ENCODE data around the gene DDX10. TPM values are rescaled to one million over a fixed set of nuclear protein-coding genes. Genes with fewer than 3 reads are reported as not detected.

Gene DDX10
- total RNA-seq, 1 experiment from 2014 or later, result 48.3 TPM

DNA sequence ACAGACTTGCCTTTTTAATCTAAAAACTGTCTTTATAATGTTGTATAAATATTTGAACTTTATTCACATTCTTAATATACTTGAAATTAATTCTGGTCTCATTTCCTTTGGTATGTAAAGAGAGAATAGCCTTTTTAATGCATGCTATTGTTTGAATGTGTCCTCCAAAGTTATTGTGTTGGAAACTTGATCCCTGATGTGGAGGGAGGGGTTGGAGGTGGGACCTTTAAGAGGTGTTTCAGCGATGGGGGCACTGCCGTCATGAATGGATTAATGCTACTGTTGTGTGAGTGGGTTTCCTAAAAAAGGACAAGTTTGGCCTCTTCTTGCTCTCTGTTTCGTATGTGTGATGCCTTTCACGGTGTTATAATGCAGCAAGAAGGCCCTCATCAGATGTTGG, 131.7 kb downstream of the DDX10 start:
- H4K5ac ChIP-seq (ENCODE audit: insufficient read length, low read depth, low read length), result no peak overlapping the region
- Mint-ChIP-seq H3K36me3 (ENCODE audit: insufficient read depth in 1 of 3, low read depth in 3 of 3) (peaks cover 0 to 2% (median 0%) of the 10 kb centered on the region in 3 experiments; a peak in 1 of 7 replicates), H3K9me3 (no peaks in the 10 kb centered on the region), H3K27me3 (ENCODE audit: low read depth) (no peaks in the 10 kb centered on the region), H3K4me3 (no peak overlapping the region), H3K4me1 (peaks cover 14 to 22% of the 10 kb centered on the region in 2 experiments), H3K27ac (peak overlapping the region in 2 of 3 experiments; percentile 16 to 59; a peak in 2 of 7 replicates)
- H3K79me1 ChIP-seq (ENCODE audit: insufficient read depth, low read depth, low read length, poor library complexity, severe bottlenecking), result peaks cover 4% of the 10 kb centered on the region
- H2AFZ ChIP-seq (ENCODE audit: low read length), result no peak overlapping the region
- no peak overlapping the region for H4K91ac ChIP-seq (ENCODE audit: insufficient read length, low read depth, low read length)
- H3K27ac ChIP-seq (ENCODE audit: insufficient read length, low read depth, low read length), result no peak overlapping the region
- H3K4ac ChIP-seq (ENCODE audit: low read depth, low read length), result no peak overlapping the region
- H2BK120ac ChIP-seq (ENCODE audit: low read depth, low read length, poor library complexity, severe bottlenecking), result no peak overlapping the region
- peak overlapping the region; percentile 25 for H3K4me2 ChIP-seq (ENCODE audit: insufficient read depth, insufficient read length, low read length)
- no peak overlapping the region for H2AK5ac ChIP-seq (ENCODE audit: insufficient read length, low read length)
- H3K79me2 ChIP-seq (ENCODE audit: insufficient read depth, low read length), result no peaks in the 10 kb centered on the region; the same call in 1 of the 2 replicates
- no peaks in the 10 kb centered on the region for H3K27me3 ChIP-seq (ENCODE audit: insufficient read depth, low read length)
- H4K20me1 ChIP-seq (ENCODE audit: control insufficient read depth, insufficient read depth, insufficient read length), result no peaks in the 10 kb centered on the region
- peaks cover 2% of the 10 kb centered on the region; the same call in 1 of the 2 replicates for H3K4me1 ChIP-seq (ENCODE audit: insufficient read depth, low read length)
- no peaks in the 10 kb centered on the region for H3K23me2 ChIP-seq (ENCODE audit: insufficient read length, low read depth, low read length, poor library complexity, severe bottlenecking)
- no peak overlapping the region for H3K14ac ChIP-seq (ENCODE audit: insufficient read depth, low read length)
- H2BK5ac ChIP-seq (ENCODE audit: insufficient read length, low read length), result no peak overlapping the region
- H4K8ac ChIP-seq (replicated peaks; ENCODE audit: insufficient read length, low read depth, low read length), result no peak overlapping the region
- H2BK20ac ChIP-seq (ENCODE audit: low read depth, low read length, poor library complexity, severe bottlenecking), result no peak overlapping the region
- TF ChIP-seq, protein P1, sequence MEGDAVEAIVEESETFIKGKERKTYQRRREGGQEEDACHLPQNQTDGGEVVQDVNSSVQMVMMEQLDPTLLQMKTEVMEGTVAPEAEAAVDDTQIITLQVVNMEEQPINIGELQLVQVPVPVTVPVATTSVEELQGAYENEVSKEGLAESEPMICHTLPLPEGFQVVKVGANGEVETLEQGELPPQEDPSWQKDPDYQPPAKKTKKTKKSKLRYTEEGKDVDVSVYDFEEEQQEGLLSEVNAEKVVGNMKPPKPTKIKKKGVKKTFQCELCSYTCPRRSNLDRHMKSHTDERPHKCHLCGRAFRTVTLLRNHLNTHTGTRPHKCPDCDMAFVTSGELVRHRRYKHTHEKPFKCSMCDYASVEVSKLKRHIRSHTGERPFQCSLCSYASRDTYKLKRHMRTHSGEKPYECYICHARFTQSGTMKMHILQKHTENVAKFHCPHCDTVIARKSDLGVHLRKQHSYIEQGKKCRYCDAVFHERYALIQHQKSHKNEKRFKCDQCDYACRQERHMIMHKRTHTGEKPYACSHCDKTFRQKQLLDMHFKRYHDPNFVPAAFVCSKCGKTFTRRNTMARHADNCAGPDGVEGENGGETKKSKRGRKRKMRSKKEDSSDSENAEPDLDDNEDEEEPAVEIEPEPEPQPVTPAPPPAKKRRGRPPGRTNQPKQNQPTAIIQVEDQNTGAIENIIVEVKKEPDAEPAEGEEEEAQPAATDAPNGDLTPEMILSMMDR (conservative IDR thresholded peaks at IDR 0.05), result no peak
- no peak for DNase-seq
- WGBS (ENCODE audit: extremely low coverage, insufficient read length, low lambda C conversion rate), result no CpG with 5 or more reads among the region's 4 CpGs
- H3K9me3 ChIP-seq (ENCODE audit: control insufficient read depth, low read depth, low read length), result no peaks in the 10 kb centered on the region
- H2BK15ac ChIP-seq (ENCODE audit: low read depth, low read length), result no peak overlapping the region
- no peak overlapping the region for H3K18ac ChIP-seq (ENCODE audit: insufficient read length, low read depth, low read length)
- H3T11ph ChIP-seq (ENCODE audit: low read length), result no peak overlapping the region
- no peak overlapping the region for H3K23ac ChIP-seq (ENCODE audit: insufficient read length, low read depth, low read length)
- no peak overlapping the region for H2BK12ac ChIP-seq (ENCODE audit: insufficient read length, low read depth, low read length)
- H3K56ac ChIP-seq (ENCODE audit: insufficient read length, low read depth, low read length), result no peak overlapping the region
- no peak overlapping the region for H3K9ac ChIP-seq (ENCODE audit: extremely low read depth, insufficient read length, low read length)
